ENCODE results near the gene ZNF768. TPM values are rescaled to one million over a fixed set of nuclear protein-coding genes. Genes with fewer than 3 reads are reported as not detected.

Gene ZNF768
- total RNA-seq, 1 donor from 2014 or later, result 31.4 TPM

- Mint-ChIP-seq H3K4me3 (ENCODE audit: unreplicated experiment) (no peak overlapping the region), H3K27ac (ENCODE audit: unreplicated experiment) (no peak overlapping the region), H3K36me3 (ENCODE audit: low read depth, unreplicated experiment) (no peaks in the 10 kb centered on the region), H3K9me3 (ENCODE audit: unreplicated experiment) (no peaks in the 10 kb centered on the region), H3K27me3 (ENCODE audit: unreplicated experiment) (peaks cover 2% of the 10 kb centered on the region), H3K4me1 (ENCODE audit: unreplicated experiment) (no peaks in the 10 kb centered on the region)
- no peak for TF ChIP-seq CTCF (IDR thresholded peaks at IDR 0.05; ENCODE audit: unreplicated experiment)
- DNase-seq (ENCODE audit: low spot score), result no peak
These were observed 49.4 kb downstream of the ZNF768 start for GRCh38 chr16:30476991-30477390.

- no peak for DNase-seq (ENCODE audit: low spot score)
- H3K27ac Mint-ChIP-seq (ENCODE audit: unreplicated experiment), result no peak overlapping the region
- no peaks in the 10 kb centered on the region for H3K4me1 Mint-ChIP-seq (ENCODE audit: unreplicated experiment)
- TF ChIP-seq CTCF (IDR thresholded peaks at IDR 0.05; ENCODE audit: unreplicated experiment), result no peak
- H3K4me3 Mint-ChIP-seq (ENCODE audit: unreplicated experiment), result no peak overlapping the region
- no peaks in the 10 kb centered on the region for H3K27me3 Mint-ChIP-seq (ENCODE audit: unreplicated experiment)
- H3K36me3 Mint-ChIP-seq (ENCODE audit: low read depth, unreplicated experiment), result no peaks in the 10 kb centered on the region
- H3K9me3 Mint-ChIP-seq (ENCODE audit: unreplicated experiment), result no peaks in the 10 kb centered on the region
These were observed 51.7 kb downstream of the ZNF768 start for GRCh38 chr16:30474684-30475083.

DNA sequence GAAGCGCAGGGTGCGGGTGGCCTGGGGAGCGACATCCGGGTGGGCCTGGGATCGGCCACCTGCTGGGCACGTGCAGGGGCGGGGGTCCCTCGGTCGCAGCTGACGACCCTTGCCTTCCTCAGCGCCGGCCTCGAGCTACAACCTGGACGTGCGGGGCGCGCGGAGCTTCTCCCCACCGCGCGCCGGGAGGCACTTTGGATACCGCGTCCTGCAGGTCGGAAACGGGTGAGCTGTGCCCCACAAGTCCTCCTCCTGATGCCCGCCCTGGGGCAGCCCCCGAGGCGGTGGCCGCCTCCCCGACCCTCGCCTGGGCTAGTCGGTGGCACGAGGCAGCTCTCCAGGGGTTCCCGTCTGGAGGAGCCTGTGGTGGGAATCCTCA, 52.3 kb downstream of the ZNF768 start:
- H3K4me3 Mint-ChIP-seq (ENCODE audit: unreplicated experiment), result no peak overlapping the region
- H3K9me3 Mint-ChIP-seq (ENCODE audit: unreplicated experiment), result no peaks in the 10 kb centered on the region
- H3K36me3 Mint-ChIP-seq (ENCODE audit: low read depth, unreplicated experiment), result no peaks in the 10 kb centered on the region
- no peak overlapping the region for H3K27ac Mint-ChIP-seq (ENCODE audit: unreplicated experiment)
- no peak for DNase-seq (ENCODE audit: low spot score)
- H3K27me3 Mint-ChIP-seq (ENCODE audit: unreplicated experiment), result no peaks in the 10 kb centered on the region
- no peak for TF ChIP-seq CTCF (IDR thresholded peaks at IDR 0.05; ENCODE audit: unreplicated experiment)
- no peaks in the 10 kb centered on the region for H3K4me1 Mint-ChIP-seq (ENCODE audit: unreplicated experiment)

Small RNA genes lying within 50 kb of the gene (microRNA-seq; reads per million reads assigned to microRNA genes)
- not detected for gene MIR4518 (ENCODE audit: unreplicated experiment)

Other genes starting within 250 kb of the ZNF768 start
- gene CD2BP2, start 171.3 kb downstream of the ZNF768 start, total RNA-seq (ENCODE audit: unreplicated experiment), result 77.2 TPM
- gene TBC1D10B, start 156.1 kb downstream of the ZNF768 start, total RNA-seq (ENCODE audit: unreplicated experiment), result 62.4 TPM
- gene MYL11, start 151.8 kb downstream of the ZNF768 start, total RNA-seq (ENCODE audit: unreplicated experiment), result 0.85 TPM
- 1.6 TPM for gene SEPTIN1, start 144.0 kb downstream of the ZNF768 start, total RNA-seq (ENCODE audit: unreplicated experiment)
- gene ZNF48, start 131.1 kb downstream of the ZNF768 start, total RNA-seq (ENCODE audit: unreplicated experiment), result 40.4 TPM
- 16.3 TPM for gene ZNF771, start 119.0 kb downstream of the ZNF768 start, total RNA-seq (ENCODE audit: unreplicated experiment)
- gene DCTPP1, start 96.5 kb downstream of the ZNF768 start, total RNA-seq (ENCODE audit: unreplicated experiment), result 61.1 TPM
- 43.1 TPM for gene SEPHS2, start 80.7 kb downstream of the ZNF768 start, total RNA-seq (ENCODE audit: unreplicated experiment)
- gene ITGAL, start 53.8 kb downstream of the ZNF768 start, total RNA-seq (ENCODE audit: unreplicated experiment), result not detected
- gene ZNF747, start 8.3 kb upstream of the ZNF768 start, total RNA-seq (ENCODE audit: unreplicated experiment), result 9.7 TPM
- 13.8 TPM for gene ZNF764, start 31.8 kb upstream of the ZNF768 start, total RNA-seq (ENCODE audit: unreplicated experiment)
- 9.6 TPM for gene ZNF688, start 45.1 kb upstream of the ZNF768 start, total RNA-seq (ENCODE audit: unreplicated experiment)
- 33.5 TPM for gene ZNF785, start 59.1 kb upstream of the ZNF768 start, total RNA-seq (ENCODE audit: unreplicated experiment)
- 12.0 TPM for gene ZNF689, start 83.8 kb upstream of the ZNF768 start, total RNA-seq (ENCODE audit: unreplicated experiment)
- gene PRR14, start 124.4 kb upstream of the ZNF768 start, total RNA-seq (ENCODE audit: unreplicated experiment), result 45.3 TPM
- gene FBRS, start 131.9 kb upstream of the ZNF768 start, total RNA-seq (ENCODE audit: unreplicated experiment), result 60.9 TPM
- 62.2 TPM for gene SRCAP, start 172.6 kb upstream of the ZNF768 start, total RNA-seq (ENCODE audit: unreplicated experiment)
- gene PHKG2, start 221.9 kb upstream of the ZNF768 start, total RNA-seq (ENCODE audit: unreplicated experiment), result 27.5 TPM
- 5.2 TPM for gene CFAP119, start 235.5 kb upstream of the ZNF768 start, total RNA-seq (ENCODE audit: unreplicated experiment)
- gene RNF40, start 235.8 kb upstream of the ZNF768 start, total RNA-seq (ENCODE audit: unreplicated experiment), result 108 TPM